GM21360 (cell line): ENCODE data around the gene KIF22.
"Not testable (repeated sequence)": the region's sequence is repeated elsewhere in the genome, so short reads cannot be mapped to it uniquely, and the experiment has no call there.

Experiments used
- ATAC-seq: cut with Tn5 transposase; IDR thresholded peaks from one replicate; pipeline ENCODE4 v1.9.1; 2021; ENCODE audit warnings: mild to moderate bottlenecking, moderate library complexity; ENCODE audit not compliant: unreplicated experiment

Gene KIF22

DNA sequence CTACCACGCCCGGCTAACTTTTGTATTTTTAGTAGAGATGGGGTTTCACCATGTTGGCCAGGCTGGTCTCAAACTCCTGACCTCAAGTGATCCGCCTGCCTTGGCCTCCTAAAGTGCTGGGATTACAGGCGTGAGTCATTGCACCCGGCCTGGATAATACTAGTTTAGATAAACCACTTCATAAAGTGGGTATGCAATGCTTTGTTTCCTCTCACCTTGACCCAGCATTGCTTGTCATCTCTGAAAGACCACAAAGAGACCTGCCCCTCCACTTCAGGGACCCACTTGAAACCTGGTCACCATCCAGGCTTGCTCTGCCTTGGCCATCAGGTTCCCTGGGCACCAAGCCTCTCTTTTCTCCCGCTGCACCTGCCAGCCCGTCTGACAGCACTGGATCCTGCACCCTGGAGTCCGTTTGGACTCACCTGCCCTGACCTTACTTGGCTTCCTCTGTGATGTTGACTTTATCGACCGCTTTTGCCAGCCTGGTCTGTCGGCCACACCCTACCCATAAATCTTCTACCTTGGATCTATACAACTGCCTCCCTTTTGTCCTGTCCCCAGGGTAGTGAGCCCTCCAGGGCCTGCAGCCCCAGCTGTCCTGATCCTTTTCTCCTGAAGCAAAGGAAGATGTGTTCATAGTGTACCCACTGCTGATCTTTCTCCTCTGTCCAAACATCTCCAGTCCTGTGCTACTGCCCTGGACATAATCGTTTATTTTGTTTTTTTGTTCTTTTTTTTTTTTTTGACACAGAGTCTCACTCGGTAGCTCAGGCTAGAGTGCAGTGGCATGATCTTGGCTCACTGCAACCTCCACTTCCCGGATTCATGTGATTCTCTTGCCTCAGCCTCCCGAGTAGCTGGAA, 25.2 kb upstream of the KIF22 start:
- ATAC-seq = no peak

DNA sequence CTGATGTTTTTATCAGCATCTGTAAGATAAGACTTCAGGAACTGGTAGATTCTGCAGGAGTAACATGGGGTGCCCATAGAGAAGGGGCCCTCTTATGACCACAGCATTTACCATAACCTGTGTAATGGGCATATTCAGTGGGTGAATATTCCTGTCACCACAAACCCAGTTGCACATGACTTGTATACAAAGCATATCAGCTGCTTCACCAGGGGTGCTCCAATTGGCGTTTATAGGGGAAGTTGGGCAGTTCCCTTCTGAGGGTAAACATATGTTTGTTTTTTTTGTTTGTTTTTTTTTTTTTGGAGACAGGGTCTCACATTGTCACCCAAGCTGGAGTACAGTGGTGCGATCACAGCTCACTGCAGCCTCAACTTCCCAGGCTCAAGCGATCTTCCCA, 24.0 kb upstream of the KIF22 start:
- no peak for ATAC-seq

DNA sequence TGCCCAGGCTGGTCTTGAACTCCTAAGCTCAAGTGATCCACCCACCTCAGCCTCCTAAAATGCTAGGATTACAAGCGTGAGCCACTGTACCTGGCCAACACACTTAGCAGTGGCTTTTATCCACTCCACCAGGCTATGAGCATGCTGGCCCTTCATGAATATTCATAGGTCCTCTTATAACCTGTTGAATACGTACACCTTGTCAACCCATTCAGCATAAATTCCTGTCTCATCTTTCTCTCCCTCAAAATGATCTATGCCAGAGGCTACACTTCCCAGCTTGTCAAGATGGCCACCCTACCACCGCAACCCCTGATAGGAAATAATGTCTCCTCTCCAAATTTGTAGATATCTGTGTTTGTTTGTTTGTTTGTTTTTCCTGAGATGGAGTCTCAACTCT, 23.5 kb upstream of the KIF22 start:
- no peak for ATAC-seq

DNA sequence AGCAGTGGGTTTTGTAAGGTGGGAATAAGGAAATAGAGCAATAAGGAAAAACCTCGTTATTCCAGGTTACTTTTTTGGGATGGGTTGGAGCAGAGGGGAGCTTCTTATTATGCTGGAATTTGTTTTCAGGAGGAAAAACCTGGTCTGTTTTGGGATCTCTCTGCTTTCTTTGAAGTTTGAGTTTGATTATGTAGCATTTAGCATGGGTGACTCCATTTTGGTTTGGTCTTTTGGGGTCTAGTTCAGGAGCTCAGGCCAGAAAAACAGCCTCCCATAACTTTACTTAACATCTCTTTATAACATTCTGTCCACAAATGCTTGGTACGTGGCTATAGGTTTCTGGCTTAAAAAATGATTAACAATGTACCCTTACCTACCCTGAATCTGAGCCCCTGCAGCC, 21.0 kb upstream of the KIF22 start:
- ATAC-seq = no peak

DNA sequence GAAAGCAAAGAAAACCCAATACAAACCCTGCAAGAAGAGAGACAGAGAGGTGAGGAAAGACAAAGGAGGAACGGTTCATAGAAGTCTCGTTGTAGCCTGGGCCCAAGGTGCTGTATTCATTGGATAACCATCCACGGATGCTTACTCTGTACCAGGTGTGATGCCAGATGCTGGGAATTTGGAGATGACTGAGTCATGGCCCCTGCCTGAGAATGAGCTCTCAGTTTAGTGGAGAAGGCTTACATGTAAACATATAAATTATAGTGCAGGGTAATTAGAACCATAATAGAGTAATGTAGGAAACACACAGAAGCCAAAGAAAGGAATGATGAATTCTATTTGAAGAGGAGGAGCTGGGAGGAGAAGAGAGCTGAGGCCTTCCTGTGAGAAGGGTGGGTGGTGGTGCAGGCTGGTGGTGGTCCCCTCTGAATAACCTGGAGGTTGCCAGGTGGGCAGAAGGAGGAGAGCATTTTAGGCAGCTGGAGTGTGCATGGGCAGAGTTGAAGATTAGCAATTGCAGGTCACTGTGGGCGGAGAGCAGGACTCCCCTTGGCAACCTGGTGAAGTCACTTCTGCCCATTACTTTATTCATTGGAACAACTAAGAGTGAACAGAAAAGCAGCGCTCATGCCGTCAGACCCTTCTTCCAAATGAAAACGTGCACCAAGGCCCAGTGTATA, 20.2 kb upstream of the KIF22 start:
- no peak for ATAC-seq

GRCh38 chr16:29772330-29772729, 18.2 kb upstream of the KIF22 start:
- not testable (repeated sequence) for ATAC-seq

- no peak for ATAC-seq
These were observed 15.8 kb upstream of the KIF22 start for GRCh38 chr16:29774730-29775129.

DNA sequence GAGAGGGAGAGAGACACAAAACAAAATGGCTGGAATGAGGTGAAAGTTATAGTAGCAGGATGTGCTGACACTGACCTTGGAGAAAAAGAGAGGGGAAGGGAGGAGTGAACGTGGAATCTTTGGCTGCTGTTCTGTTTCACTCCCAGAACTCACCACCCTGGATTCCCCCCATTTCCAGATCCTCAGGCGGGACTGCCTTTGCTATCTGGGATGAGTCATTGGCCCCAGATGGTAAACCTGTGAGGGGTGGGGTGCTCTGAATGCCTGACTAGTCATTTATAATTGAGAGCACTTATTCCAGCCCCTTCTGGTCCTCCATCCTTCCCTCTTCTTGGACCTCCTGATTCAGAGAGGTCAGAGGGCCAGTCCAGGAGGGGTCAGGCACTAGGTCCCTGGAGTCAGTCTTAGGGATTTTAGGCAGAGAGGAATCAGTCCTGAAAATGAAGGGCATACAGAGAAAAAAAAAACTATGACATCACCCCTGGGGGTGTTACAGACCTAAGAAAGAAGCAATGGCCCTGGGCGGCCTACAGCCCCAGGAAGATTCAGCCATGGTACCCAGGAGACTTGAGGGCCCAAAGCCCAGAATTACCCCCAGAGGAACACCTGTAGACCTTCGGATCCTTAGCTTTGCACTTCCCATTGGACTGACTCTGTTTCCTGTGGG, 14.7 kb upstream of the KIF22 start:
- ATAC-seq = no peak

GRCh38 chr16:29777576-29778350, 12.8 kb upstream of the KIF22 start, which contains the start of gene ZG16:
Gene ZG16 (plus strand): TSS chr16:29778256. CDS start chr16:29779267, 1,011 bp downstream.
- no peak for ATAC-seq

DNA sequence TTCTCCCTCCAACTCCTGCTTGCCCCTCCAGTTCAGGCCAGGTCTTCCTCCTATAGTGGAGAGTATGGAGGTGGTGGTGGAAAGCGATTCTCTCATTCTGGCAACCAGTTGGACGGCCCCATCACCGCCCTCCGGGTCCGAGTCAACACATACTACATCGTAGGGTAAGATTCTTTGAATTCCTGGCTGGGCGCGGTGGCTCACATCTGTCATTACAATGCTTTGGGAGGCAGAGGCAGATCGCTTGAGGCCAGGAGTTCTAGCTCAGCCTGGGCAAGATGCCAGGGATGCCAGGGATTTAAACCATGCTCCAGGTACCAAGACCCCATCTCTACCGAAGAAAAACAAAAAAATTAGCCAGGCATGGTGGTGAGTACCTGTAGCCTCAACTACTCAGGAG, 11.1 kb upstream of the KIF22 start:
- no peak for ATAC-seq

- not testable (repeated sequence) for ATAC-seq
These were observed 7.2 kb upstream of the KIF22 start for GRCh38 chr16:29783094-29783953.

DNA sequence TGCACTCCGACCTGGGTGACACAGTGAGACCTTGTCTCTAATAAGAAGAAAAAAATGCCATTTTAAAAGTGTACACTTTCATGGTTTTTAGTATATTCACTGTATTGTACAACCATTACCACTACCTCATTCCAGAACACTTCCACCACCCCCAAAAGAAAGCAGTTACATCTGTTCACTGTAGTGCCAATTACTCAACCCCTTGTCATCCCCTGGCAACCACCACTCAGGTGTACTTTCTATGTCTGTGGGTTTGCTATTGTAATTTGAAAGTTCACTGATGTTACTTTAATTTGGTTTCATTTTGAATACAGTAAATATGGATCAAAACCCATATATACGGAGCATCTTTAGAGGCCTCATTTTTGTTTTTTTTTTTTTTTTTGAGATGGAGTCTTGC, 6.4 kb upstream of the KIF22 start:
- no peak for ATAC-seq

- no peak for ATAC-seq
These were observed 5.5 kb upstream of the KIF22 start for GRCh38 chr16:29784901-29785500.

- ATAC-seq = not testable (repeated sequence)
These were observed 3.4 kb upstream of the KIF22 start for GRCh38 chr16:29787155-29787554.

GRCh38 chr16:29789775-29790182, 772 bp upstream of the KIF22 start:
- no peak for ATAC-seq

GRCh38 chr16:29790949-29791844, 646 bp downstream of the KIF22 start:
- peak; percentile 3 for ATAC-seq

DNA sequence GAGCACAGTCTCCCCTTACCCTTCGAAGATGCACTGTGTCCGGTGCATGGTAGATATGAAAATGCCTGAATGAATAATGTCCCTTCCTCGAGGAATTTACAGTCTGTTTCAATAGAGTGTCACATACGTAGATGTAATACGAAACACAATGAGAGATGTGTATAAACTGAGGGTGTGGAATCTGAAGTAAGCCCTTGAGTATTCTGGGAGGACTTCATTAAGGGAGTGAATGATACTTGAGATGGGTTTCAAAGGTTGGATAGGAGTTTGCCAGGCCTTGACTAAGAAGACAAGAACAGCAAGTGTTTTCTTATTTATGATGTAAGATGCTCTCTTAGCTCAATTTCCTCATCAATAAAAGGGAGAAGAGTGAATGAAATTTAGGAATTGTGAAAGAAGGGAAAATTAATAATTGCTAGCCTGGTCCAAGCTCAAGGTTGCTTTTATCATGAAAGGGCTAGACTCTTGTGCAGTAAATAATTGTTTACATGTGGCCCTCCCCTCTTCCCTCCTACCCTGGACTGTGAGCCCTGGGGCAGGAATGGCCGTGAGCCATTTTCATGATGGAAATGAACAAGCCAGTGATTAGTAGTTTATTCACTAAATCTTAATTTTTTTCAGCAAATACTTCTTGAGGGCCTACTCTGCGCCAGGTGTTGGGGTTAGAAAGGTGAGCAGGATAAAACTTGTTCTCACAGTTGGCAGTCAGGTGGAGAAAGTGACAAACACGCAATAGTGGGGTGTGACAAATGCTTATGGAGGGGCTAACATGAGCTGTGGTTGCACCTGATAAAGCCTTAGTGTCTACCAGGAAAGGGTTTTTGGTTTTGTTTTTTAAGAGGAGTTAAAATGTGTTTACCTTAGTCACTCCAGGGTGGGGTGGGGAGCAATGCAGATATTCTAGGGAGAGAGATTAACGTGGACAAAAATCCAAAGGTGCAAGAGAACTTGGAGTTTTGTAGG, 1.6 kb downstream of the KIF22 start:
- no peak for ATAC-seq
